Gastroesophageal sphincter (tissue), 4 donors: ENCODE results near the gene SCAMP3. TPM values are rescaled to one million over a fixed set of nuclear protein-coding genes. Genes with fewer than 3 reads are reported as not detected.

Source experiments
- ATAC-seq: fragments of 150-250 bp; one replicate; pipeline ENCODE4 v1.9.1; 2016; ENCODE audit warnings: mild to moderate bottlenecking, moderate library complexity
- H3K27ac ChIP-seq, 4 donors: fragments of 200-600 bp; sonication (generic) in 3 of 4; 1 replicate in 3 of 4; 2 replicates in 1 of 4; pipeline ENCODE4 v1.5.1; 2016 to 2019
- H3K27me3 ChIP-seq: fragments of 200-600 bp; sonication (generic); one replicate; pipeline ENCODE4 v1.5.1; 2019
- H3K36me3 ChIP-seq, 2 donors: fragments of 200-600 bp; sonication (generic); one replicate each; pipeline ENCODE4 v1.5.1; 2019; ENCODE audit warnings: control low read depth in 1 of 2
- H3K4me1 ChIP-seq, 3 donors: fragments of 200-600 bp; sonication (generic); 1 replicate in 2 of 3; 2 replicates in 1 of 3; pipeline ENCODE4 v1.5.1; 2016 to 2019; ENCODE audit warnings: control low read depth in 2 of 3
- H3K4me3 ChIP-seq, 2 donors: fragments of 200-600 bp; sonication (generic); one replicate each; pipeline ENCODE4 v1.5.1; 2019; ENCODE audit warnings: mild to moderate bottlenecking in 1 of 2, moderate library complexity in 1 of 2
- H3K9me3 ChIP-seq, 3 donors: fragments of 200-600 bp; sonication (generic); one replicate each; pipeline ENCODE4 v1.5.1; 2017 to 2019; ENCODE audit warnings: control low read depth in 2 of 3
- CTCF ChIP-seq, 4 experiments: fragments of 200-600 bp in 2 of 4; fragments of 450-650 bp in 2 of 4; sonication (generic) in 1 of 4; IDR thresholded peaks; one replicate each; pipeline ENCODE4 v1.5.1; 2017 to 2019; ENCODE audit warnings: antibody characterized with exemption in 4 of 4, mild to moderate bottlenecking in 2 of 4, moderate library complexity in 2 of 4
- EP300 ChIP-seq: sonication (generic); formaldehyde crosslinking; IDR thresholded peaks from one replicate; pipeline ENCODE4 v1.6.1; 2017; ENCODE audit warnings: antibody characterized with exemption, mild to moderate bottlenecking
- POLR2A ChIP-seq, 2 donors: fragments of 450-650 bp; IDR thresholded peaks; one replicate each; pipeline ENCODE4 v1.6.1; 2017; ENCODE audit warnings: antibody characterized with exemption in 2 of 2, mild to moderate bottlenecking in 2 of 2, moderate library complexity in 1 of 2
- POLR2AphosphoS5 ChIP-seq: sonication (generic); formaldehyde crosslinking; IDR thresholded peaks from one replicate; pipeline ENCODE4 v1.6.1; 2017; ENCODE audit warnings: antibody characterized with exemption
- WGBS, 2 donors: methylation state at CpG; one replicate each; pipeline ENCODE4 v1.1.5; 2018; ENCODE audit warnings: low coverage in 1 of 2; 5-methylcytosine and 5-hydroxymethylcytosine counted together
- total RNA-seq, 4 donors: library from RNA; depleted of rRNA; stranded (reverse); fragments of >200 nt; gene quantifications; one replicate each; pipeline ENCODE4 v1.1.0, GENCODE V29; 2016

Gene SCAMP3
- total RNA-seq, 4 donors from 2014 or later, result 28.1 to 44.4 (median 36.8) TPM

- Histone ChIP-seq H3K27ac (no peak overlapping the region), H3K36me3 (peaks cover 0 to 7% of the 10 kb centered on the region in 2 donors), H3K9me3 (no peaks in the 10 kb centered on the region), H3K4me3 (no peak overlapping the region), H3K27me3 (no peaks in the 10 kb centered on the region), H3K4me1 (peaks cover 0 to 29% (median 14%) of the 10 kb centered on the region in 3 donors)
- no peak for TF ChIP-seq CTCF (IDR thresholded peaks at IDR 0.05)
- no peak for TF ChIP-seq POLR2A (IDR thresholded peaks at IDR 0.05)
- no peak for TF ChIP-seq EP300
- TF ChIP-seq POLR2AphosphoS5, result no peak
- no peak for ATAC-seq
- WGBS, 2 donors, result no CpG with 5 or more reads among the region's 7 CpGs
Measured at GRCh38 chr1:155305881-155306391, 43.8 kb upstream of the SCAMP3 start.

GRCh38 chr1:155304558-155305063 is 42.5 kb upstream of the SCAMP3 start:
- H3K27ac ChIP-seq, result no peak overlapping the region
- no peaks in the 10 kb centered on the region for H3K9me3 ChIP-seq
- 60 to 65% methylated on average over 8 to 10 of the region's 11 CpGs for WGBS, 2 donors
- ATAC-seq, result no peak
- TF ChIP-seq EP300, result no peak
- no peak for TF ChIP-seq CTCF (IDR thresholded peaks at IDR 0.05)
- no peak for TF ChIP-seq POLR2AphosphoS5
- TF ChIP-seq POLR2A (IDR thresholded peaks at IDR 0.05), result no peak
- peaks cover 0 to 16% (median 3%) of the 10 kb centered on the region in 3 donors for H3K4me1 ChIP-seq
- no peaks in the 10 kb centered on the region for H3K36me3 ChIP-seq
- no peak overlapping the region for H3K4me3 ChIP-seq
- H3K27me3 ChIP-seq, result peaks cover 5% of the 10 kb centered on the region

GRCh38 chr1:155301342-155301841 is 39.2 kb upstream of the SCAMP3 start, which contains the start of gene PKLR:
Gene PKLR (minus strand): TSS chr1:155301438. CDS start chr1:155301395, 43 bp downstream.
- TF ChIP-seq POLR2AphosphoS5 (no peak), EP300 (no peak), POLR2A (IDR thresholded peaks at IDR 0.05) (no peak), CTCF (IDR thresholded peaks at IDR 0.05) (no peak)
- Histone ChIP-seq H3K9me3 (no peaks in the 10 kb centered on the region), H3K36me3 (no peaks in the 10 kb centered on the region), H3K4me1 (no peaks in the 10 kb centered on the region), H3K27me3 (peaks cover 20% of the 10 kb centered on the region), H3K4me3 (no peak within 1 kb of the TSS), H3K27ac (no peak within 1 kb of the TSS)
- 50 to 67% methylated on average over 2 to 3 of the region's 5 CpGs for WGBS, 2 donors
- ATAC-seq, result no peak

GRCh38 chr1:155300553-155301329 is 38.6 kb upstream of the SCAMP3 start:
- Histone ChIP-seq H3K4me3 (no peak overlapping the region), H3K4me1 (peaks cover 0 to 2% (median 0%) of the 10 kb centered on the region in 3 donors), H3K9me3 (no peaks in the 10 kb centered on the region), H3K27me3 (peaks cover 27% of the 10 kb centered on the region), H3K36me3 (no peaks in the 10 kb centered on the region), H3K27ac (no peak overlapping the region)
- no peak for TF ChIP-seq POLR2AphosphoS5
- TF ChIP-seq CTCF (IDR thresholded peaks at IDR 0.05), result no peak
- TF ChIP-seq POLR2A (IDR thresholded peaks at IDR 0.05), result no peak
- no peak for TF ChIP-seq EP300
- 80 to 100% methylated on average over 1 to 4 of the region's 9 CpGs for WGBS, 2 donors
- no peak for ATAC-seq
